HepG2 (cell line): ENCODE data around the gene MAPK14. TPM values are rescaled to one million over a fixed set of nuclear protein-coding genes. Genes with fewer than 3 reads are reported as not detected.

ENCODE experiments used
- ATAD3A ChIP-seq: sonication (generic); formaldehyde crosslinking; IDR thresholded peaks from 2 replicates; pipeline ENCODE4 v1.4.0; 2020; ENCODE audit warnings: missing genetic modification reagents
- ATF1 ChIP-seq: IDR thresholded peaks from 2 replicates; pipeline ENCODE4 v1.6.1; 2016; ENCODE audit warnings: mild to moderate bottlenecking, control low read depth
- BRD4 ChIP-seq: sonication (generic); formaldehyde crosslinking; IDR thresholded peaks from 2 replicates; pipeline ENCODE4 v1.4.0; 2020; ENCODE audit warnings: missing genetic modification reagents
- ETV5 ChIP-seq: IDR thresholded peaks from 2 replicates; pipeline ENCODE4 v1.6.1; 2018; ENCODE audit warnings: missing biosample characterization, missing genetic modification reagents, inconsistent platforms, borderline replicate concordance
- ETV6 ChIP-seq: sonication (generic); formaldehyde crosslinking; conservative IDR thresholded peaks from 2 replicates; pipeline ENCODE4 v1.4.0; 2020; ENCODE audit warnings: missing genetic modification reagents
- FIP1L1 ChIP-seq: fragments of 200-400 bp; formaldehyde crosslinking; IDR thresholded peaks from 2 replicates; pipeline ENCODE4 v1.6.1; 2018; ENCODE audit warnings: low read depth, mild to moderate bottlenecking, low read length, moderate library complexity, borderline replicate concordance; ENCODE audit not compliant: insufficient read depth
- FOXC1 ChIP-seq: sonication (generic); formaldehyde crosslinking; IDR thresholded peaks from 2 replicates; pipeline ENCODE4 v1.8.0; 2022; ENCODE audit warnings: mild to moderate bottlenecking, missing genetic modification reagents, borderline replicate concordance
- MIER3 ChIP-seq: IDR thresholded peaks from 2 replicates; pipeline ENCODE4 v1.6.1; 2016; ENCODE audit warnings: missing compliant biosample characterization, borderline replicate concordance
- PCBP2 ChIP-seq: fragments of 200-400 bp; formaldehyde crosslinking; optimal IDR thresholded peaks from 2 replicates; pipeline ENCODE3; 2018; ENCODE audit warnings: low read length, low read depth; ENCODE audit not compliant: poor library complexity, severe bottlenecking
- PHF21A ChIP-seq: sonication (generic); formaldehyde crosslinking; IDR thresholded peaks from 2 replicates; pipeline ENCODE4 v1.5.0; 2020; ENCODE audit warnings: mild to moderate bottlenecking, missing genetic modification reagents
- PHF8 ChIP-seq: sonication (generic); formaldehyde crosslinking; IDR thresholded peaks from 2 replicates; pipeline ENCODE4 v1.5.0; 2020; ENCODE audit warnings: missing genetic modification reagents
- SNRNP70 ChIP-seq: fragments of 200-400 bp; formaldehyde crosslinking; IDR thresholded peaks from 2 replicates; pipeline ENCODE4 v1.6.1; 2017; ENCODE audit warnings: mild to moderate bottlenecking, low read depth, low read length, moderate library complexity
- TAF15 ChIP-seq: fragments of 200-400 bp; formaldehyde crosslinking; IDR thresholded peaks from one replicate; pipeline ENCODE4 v1.6.1; 2018; ENCODE audit warnings: mild to moderate bottlenecking, low read depth, low read length; ENCODE audit not compliant: poor library complexity, severe bottlenecking
- TBL1XR1 ChIP-seq: fragments of 150-350 bp; IDR thresholded peaks from 2 replicates; pipeline ENCODE4 v1.6.1; 2014; ENCODE audit warnings: borderline replicate concordance, low read length; ENCODE audit not compliant: partially characterized antibody
- TBX3 ChIP-seq: fragments of 450-650 bp; IDR thresholded peaks from 2 replicates; pipeline ENCODE4 v1.6.1; 2017; ENCODE audit warnings: antibody characterized with exemption, mild to moderate bottlenecking, inconsistent platforms, borderline replicate concordance
- XRCC5 ChIP-seq: fragments of 200-400 bp; formaldehyde crosslinking; optimal IDR thresholded peaks from 2 replicates; pipeline ENCODE3; 2017; ENCODE audit warnings: mild to moderate bottlenecking, low read length
- ZMYM2 ChIP-seq: sonication (generic); formaldehyde crosslinking; IDR thresholded peaks from 2 replicates; pipeline ENCODE4 v1.8.0; 2022; ENCODE audit warnings: mild to moderate bottlenecking, missing genetic modification reagents
- ZNF124 ChIP-seq: sonication (generic); formaldehyde crosslinking; IDR thresholded peaks from 2 replicates; pipeline ENCODE4 v1.4.0; 2020; ENCODE audit warnings: missing genetic modification reagents
- ZNF333 ChIP-seq: sonication (generic); formaldehyde crosslinking; IDR thresholded peaks from 2 replicates; pipeline ENCODE4 v1.4.0; 2020; ENCODE audit warnings: mild to moderate bottlenecking, missing genetic modification reagents, borderline replicate concordance
- ZNF496 ChIP-seq: sonication (generic); formaldehyde crosslinking; IDR thresholded peaks from 2 replicates; pipeline ENCODE4 v1.8.1; 2023; ENCODE audit warnings: mild to moderate bottlenecking, moderate library complexity, missing genetic modification reagents; ENCODE audit not compliant: insufficient replicate concordance
- ZNF549 ChIP-seq: sonication (generic); formaldehyde crosslinking; IDR thresholded peaks from 2 replicates; pipeline ENCODE4 v1.5.0; 2020; ENCODE audit warnings: missing genetic modification reagents
- ZNF558 ChIP-seq: sonication (generic); formaldehyde crosslinking; IDR thresholded peaks from 2 replicates; pipeline ENCODE4 v1.9.0; 2022; ENCODE audit warnings: mild to moderate bottlenecking, missing genetic modification reagents, borderline replicate concordance
- ZNF672 ChIP-seq: sonication (generic); formaldehyde crosslinking; IDR thresholded peaks from 2 replicates; pipeline ENCODE4 v1.8.1; 2022; ENCODE audit warnings: missing genetic modification reagents
- ZNF703 ChIP-seq: sonication (generic); formaldehyde crosslinking; IDR thresholded peaks from 2 replicates; pipeline ENCODE4 v1.5.1; 2020; ENCODE audit warnings: missing genetic modification reagents, mild to moderate bottlenecking, moderate library complexity, borderline replicate concordance
- ZNF747 ChIP-seq: sonication (generic); formaldehyde crosslinking; IDR thresholded peaks from 2 replicates; pipeline ENCODE4 v1.8.1; 2023; ENCODE audit warnings: missing genetic modification reagents, mild to moderate bottlenecking, borderline replicate concordance
- ZNF788 ChIP-seq: sonication (generic); formaldehyde crosslinking; IDR thresholded peaks from 2 replicates; pipeline ENCODE4 v1.5.0; 2020; ENCODE audit warnings: mild to moderate bottlenecking, missing genetic modification reagents, borderline replicate concordance
- ZNF883 ChIP-seq: sonication (generic); formaldehyde crosslinking; IDR thresholded peaks from 2 replicates; pipeline ENCODE4 v1.5.1; 2020; ENCODE audit warnings: mild to moderate bottlenecking, missing genetic modification reagents; ENCODE audit errors: not compliant biosample characterization
- ZSCAN29 ChIP-seq: sonication (generic); formaldehyde crosslinking; conservative IDR thresholded peaks from 2 replicates; pipeline ENCODE4 v1.4.0; 2020; ENCODE audit warnings: mild to moderate bottlenecking, missing genetic modification reagents
- ZZZ3 ChIP-seq: sonication (generic); formaldehyde crosslinking; IDR thresholded peaks from 2 replicates; pipeline ENCODE4 v1.4.0; 2020; ENCODE audit warnings: missing genetic modification reagents, mild to moderate bottlenecking, borderline replicate concordance
- polyA plus RNA-seq, 8 experiments: library from polyadenylated mRNA; depleted of rRNA in 3 of 8; stranded (reverse) in 7 of 8; unstranded in 1 of 8; fragments of >200 nt; fragmentation: Illumina TruSeq in 4 of 8; extraction: Trizol in 4 of 8; gene quantifications; 2 replicates each; pipeline versions ENCODE4 v1.2.1 to v1.2.3, GENCODE V29; 2011 to 2016; ENCODE audit warnings: low read depth in 4 of 8, missing spikeins in 1 of 8, mixed read lengths in 1 of 8; ENCODE audit not compliant: insufficient read depth in 1 of 8
- total RNA-seq, 5 experiments: library from RNA; depleted of rRNA; stranded (reverse); fragments of >200 nt; fragmentation: Illumina TruSeq; extraction: Trizol; gene quantifications; 2 replicates each; pipeline ENCODE4 v1.2.3, GENCODE V29; 2016; ENCODE audit warnings: low read depth in 1 of 5
- TF ChIP-seq, protein P1 (sequence below): sonication (generic); formaldehyde crosslinking; IDR thresholded peaks from 2 replicates; pipeline ENCODE4 v1.8.1; 2023; ENCODE audit warnings: mild to moderate bottlenecking, missing genetic modification reagents
- TF ChIP-seq, protein P2 (sequence below): IDR thresholded peaks from 2 replicates; pipeline ENCODE4 v1.6.1; 2012; ENCODE audit warnings: low read depth, low read length, improper control_type of control experiment

The MAPK14 gene
- total and polyA plus RNA-seq, 2 of the 13 experiments (the other 11 are each of a cell fraction or from before 2014, with no cell fraction given) = 66.3 to 67.3 TPM

- TF ChIP-seq ATF1 (CRISPR knock-in tag) (no peak), ETV6 (no peak), SNRNP70 (no peak), ATAD3A (CRISPR knock-in tag) (no peak), TBX3 (no peak), TBL1XR1 (peak; percentile 46), PHF21A (CRISPR knock-in tag) (peak; percentile 43; the same call in 1 of the 2 replicates), ZZZ3 (CRISPR knock-in tag) (no peak), FOXC1 (CRISPR knock-in tag) (no peak), ZNF124 (CRISPR knock-in tag) (no peak), ZNF672 (CRISPR knock-in tag) (no peak), ZNF558 (no peak), TAF15 (no peak), BRD4 (CRISPR knock-in tag) (no peak), ZNF703 (CRISPR knock-in tag) (no peak), PHF8 (CRISPR knock-in tag) (no peak), XRCC5 (peak; percentile 71), ZNF747 (no peak; the same call in 1 of the 2 replicates), ZNF496 (CRISPR knock-in tag) (no peak), ZNF333 (CRISPR knock-in tag) (no peak), ZMYM2 (peak; percentile 81; the same call in 1 of the 2 replicates), ZNF549 (no peak), ZNF883 (CRISPR knock-in tag) (no peak), MIER3 (CRISPR knock-in tag) (0 out of 2 replicates have a peak, but pooled peaks have one; percentile 68), FIP1L1 (no peak), ZNF788 (CRISPR knock-in tag) (peak; percentile 53; the same call in 1 of the 2 replicates), ZSCAN29 (CRISPR knock-in tag) (no peak), PCBP2 (no peak), ETV5 (CRISPR knock-in tag) (peak; percentile 100)
- TF ChIP-seq, protein P1, sequence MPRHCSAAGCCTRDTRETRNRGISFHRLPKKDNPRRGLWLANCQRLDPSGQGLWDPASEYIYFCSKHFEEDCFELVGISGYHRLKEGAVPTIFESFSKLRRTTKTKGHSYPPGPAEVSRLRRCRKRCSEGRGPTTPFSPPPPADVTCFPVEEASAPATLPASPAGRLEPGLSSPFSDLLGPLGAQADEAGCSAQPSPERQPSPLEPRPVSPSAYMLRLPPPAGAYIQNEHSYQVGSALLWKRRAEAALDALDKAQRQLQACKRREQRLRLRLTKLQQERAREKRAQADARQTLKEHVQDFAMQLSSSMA (CRISPR knock-in tag) = peak; percentile 56; the same call in 1 of the 2 replicates
- TF ChIP-seq, protein P2, sequence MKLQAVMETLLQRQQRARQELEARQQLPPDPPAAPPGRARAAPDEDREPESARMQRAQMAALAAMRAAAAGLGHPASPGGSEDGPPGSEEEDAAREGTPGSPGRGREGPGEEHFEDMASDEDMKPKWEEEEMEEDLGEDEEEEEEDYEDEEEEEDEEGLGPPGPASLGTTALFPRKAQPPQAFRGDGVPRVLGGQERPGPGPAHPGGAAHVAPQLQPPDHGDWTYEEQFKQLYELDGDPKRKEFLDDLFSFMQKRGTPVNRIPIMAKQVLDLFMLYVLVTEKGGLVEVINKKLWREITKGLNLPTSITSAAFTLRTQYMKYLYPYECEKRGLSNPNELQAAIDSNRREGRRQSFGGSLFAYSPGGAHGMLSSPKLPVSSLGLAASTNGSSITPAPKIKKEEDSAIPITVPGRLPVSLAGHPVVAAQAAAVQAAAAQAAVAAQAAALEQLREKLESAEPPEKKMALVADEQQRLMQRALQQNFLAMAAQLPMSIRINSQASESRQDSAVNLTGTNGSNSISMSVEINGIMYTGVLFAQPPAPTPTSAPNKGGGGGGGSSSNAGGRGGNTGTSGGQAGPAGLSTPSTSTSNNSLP = no peak
Observed at GRCh38 chr6:36127462-36128016, 99.9 kb downstream of the MAPK14 start (continued).
